Esophagus muscularis mucosa (tissue), 4 donors: Measurements from ENCODE around the gene SLC22A7. TPM values are rescaled to one million over a fixed set of nuclear protein-coding genes. Genes with fewer than 3 reads are reported as not detected.

Experiments used
- DNase-seq: peaks from one replicate; pipeline ENCODE4 v3.0.0-alpha.2; 2017; ENCODE audit errors: extremely low spot score
- H3K27ac ChIP-seq, 4 donors: fragments of 200-600 bp; sonication (generic); replicated peaks in 1 of 4; 1 replicate in 3 of 4; 2 replicates in 1 of 4; pipeline ENCODE4 v1.5.1; 2016 to 2019; ENCODE audit warnings: mild to moderate bottlenecking in 1 of 4
- H3K27me3 ChIP-seq, 4 donors: fragments of 200-600 bp; sonication (generic); one replicate each; pipeline versions ENCODE4 v1.5.1 to v1.6.0; 2016 to 2019
- H3K36me3 ChIP-seq, 4 donors: fragments of 200-600 bp; sonication (generic); one replicate each; pipeline ENCODE4 v1.5.1; 2016 to 2019
- H3K4me1 ChIP-seq, 4 donors: fragments of 200-600 bp; sonication (generic); one replicate each; pipeline ENCODE4 v1.5.1; 2016 to 2019
- H3K4me3 ChIP-seq, 4 donors: fragments of 200-600 bp; sonication (generic); 1 replicate in 2 of 4; 2 replicates in 2 of 4; pipeline ENCODE4 v1.5.1; 2016 to 2019; ENCODE audit warnings: mild to moderate bottlenecking in 4 of 4, moderate library complexity in 1 of 4
- H3K9me3 ChIP-seq, 4 donors: fragments of 200-600 bp; sonication (generic); 1 replicate in 3 of 4; 2 replicates in 1 of 4; pipeline ENCODE4 v1.5.1; 2016 to 2019
- EP300 ChIP-seq: sonication (generic); formaldehyde crosslinking; IDR thresholded peaks from one replicate; pipeline ENCODE4 v1.6.1; 2017; ENCODE audit warnings: antibody characterized with exemption
- POLR2A ChIP-seq: fragments of 450-650 bp; IDR thresholded peaks from one replicate; pipeline ENCODE4 v1.6.1; 2017; ENCODE audit warnings: antibody characterized with exemption, moderate library complexity, mild to moderate bottlenecking, low read depth
- POLR2AphosphoS5 ChIP-seq, 2 donors: sonication (generic); formaldehyde crosslinking; IDR thresholded peaks; one replicate each; pipeline ENCODE4 v1.6.1; 2017; ENCODE audit warnings: antibody characterized with exemption in 2 of 2
- WGBS: methylation state at CpG from one replicate; pipeline ENCODE4 v1.1.5; 2018; 5-methylcytosine and 5-hydroxymethylcytosine counted together
- intact Hi-C: fragments of 100-400 bp; cut with DNase I; formaldehyde crosslinking; loops from one replicate; pipeline ENCODE4 v1.15.1; 2023
- total RNA-seq, 4 donors: library from RNA; depleted of rRNA; stranded (reverse); fragments of >200 nt; gene quantifications; one replicate each; pipeline versions ENCODE4 v1.1.0 to v1.2.1, GENCODE V29; 2016
- TF ChIP-seq, protein P1 (sequence below), 3 experiments: fragments of 200-600 bp in 2 of 3; fragments of 450-650 bp in 1 of 3; sonication (generic) in 2 of 3; IDR thresholded peaks; one replicate each; pipeline ENCODE4 v1.5.1; 2017 to 2019; ENCODE audit warnings: antibody characterized with exemption in 3 of 3, mild to moderate bottlenecking in 2 of 3, moderate library complexity in 1 of 3

Gene SLC22A7
- total RNA-seq, 4 donors from 2014 or later = not detected

DNA sequence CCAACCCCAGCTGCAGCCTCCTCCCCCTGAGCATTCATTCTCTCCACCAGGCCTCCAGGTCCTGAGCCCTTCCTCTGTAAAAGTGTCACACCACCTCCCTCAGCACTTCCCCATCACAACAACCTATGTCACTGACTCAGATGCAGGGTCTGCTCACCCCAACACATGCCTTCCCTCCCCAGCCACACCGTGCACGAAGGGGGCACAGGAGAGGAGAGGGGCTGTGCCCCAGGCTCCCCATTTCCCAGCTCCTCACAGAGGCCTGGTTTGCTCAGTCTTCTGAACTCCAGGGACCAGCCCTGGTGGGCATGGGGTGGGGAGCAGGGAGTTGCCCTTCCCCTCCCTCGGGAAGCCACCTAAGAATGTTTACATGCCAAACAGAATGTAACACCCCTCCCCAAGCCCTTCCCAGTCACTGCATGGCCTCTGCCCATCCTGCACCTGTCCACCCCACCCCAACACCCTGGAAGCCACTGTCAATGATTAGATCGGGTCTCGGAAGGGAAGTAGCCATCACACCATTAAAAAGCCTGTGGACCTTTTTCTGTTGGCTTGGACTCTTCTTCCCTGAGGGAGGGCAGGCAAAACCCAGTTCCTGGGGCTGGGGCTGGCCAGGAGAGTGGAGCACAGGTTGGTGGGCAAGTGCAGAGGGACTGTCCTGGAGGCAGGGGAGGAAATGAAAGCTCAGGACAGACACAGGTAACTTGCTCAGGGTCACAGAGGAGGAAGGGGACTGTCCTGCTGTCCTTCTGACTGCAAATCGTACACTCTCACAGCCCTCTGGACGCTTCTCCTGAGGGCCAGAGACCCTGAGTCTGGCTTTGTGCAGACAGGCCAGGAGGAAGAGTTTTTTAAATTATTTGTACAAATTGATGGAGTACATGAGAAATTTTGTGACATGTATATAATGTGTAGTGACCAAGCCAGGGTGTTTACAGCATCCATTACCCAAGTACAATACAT lies 10.1 kb upstream of the SLC22A7 start:
- 78% methylated on average over 5 of the region's 7 CpGs for WGBS
- Histone ChIP-seq H3K4me3 (no peak overlapping the region), H3K36me3 (no peaks in the 10 kb centered on the region), H3K27ac (no peak overlapping the region), H3K27me3 (peaks cover 0 to 33% (median 0%) of the 10 kb centered on the region in 4 donors), H3K4me1 (peaks cover 0 to 10% (median 9%) of the 10 kb centered on the region in 4 donors), H3K9me3 (no peaks in the 10 kb centered on the region)
- TF ChIP-seq, protein P1, sequence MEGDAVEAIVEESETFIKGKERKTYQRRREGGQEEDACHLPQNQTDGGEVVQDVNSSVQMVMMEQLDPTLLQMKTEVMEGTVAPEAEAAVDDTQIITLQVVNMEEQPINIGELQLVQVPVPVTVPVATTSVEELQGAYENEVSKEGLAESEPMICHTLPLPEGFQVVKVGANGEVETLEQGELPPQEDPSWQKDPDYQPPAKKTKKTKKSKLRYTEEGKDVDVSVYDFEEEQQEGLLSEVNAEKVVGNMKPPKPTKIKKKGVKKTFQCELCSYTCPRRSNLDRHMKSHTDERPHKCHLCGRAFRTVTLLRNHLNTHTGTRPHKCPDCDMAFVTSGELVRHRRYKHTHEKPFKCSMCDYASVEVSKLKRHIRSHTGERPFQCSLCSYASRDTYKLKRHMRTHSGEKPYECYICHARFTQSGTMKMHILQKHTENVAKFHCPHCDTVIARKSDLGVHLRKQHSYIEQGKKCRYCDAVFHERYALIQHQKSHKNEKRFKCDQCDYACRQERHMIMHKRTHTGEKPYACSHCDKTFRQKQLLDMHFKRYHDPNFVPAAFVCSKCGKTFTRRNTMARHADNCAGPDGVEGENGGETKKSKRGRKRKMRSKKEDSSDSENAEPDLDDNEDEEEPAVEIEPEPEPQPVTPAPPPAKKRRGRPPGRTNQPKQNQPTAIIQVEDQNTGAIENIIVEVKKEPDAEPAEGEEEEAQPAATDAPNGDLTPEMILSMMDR (IDR thresholded peaks at IDR 0.05) = no peak
- no peak for TF ChIP-seq POLR2A
- TF ChIP-seq POLR2AphosphoS5 (IDR thresholded peaks at IDR 0.05) = no peak
- no peak for TF ChIP-seq EP300
- intact Hi-C loops = no loop called here
- no peak for DNase-seq

DNA sequence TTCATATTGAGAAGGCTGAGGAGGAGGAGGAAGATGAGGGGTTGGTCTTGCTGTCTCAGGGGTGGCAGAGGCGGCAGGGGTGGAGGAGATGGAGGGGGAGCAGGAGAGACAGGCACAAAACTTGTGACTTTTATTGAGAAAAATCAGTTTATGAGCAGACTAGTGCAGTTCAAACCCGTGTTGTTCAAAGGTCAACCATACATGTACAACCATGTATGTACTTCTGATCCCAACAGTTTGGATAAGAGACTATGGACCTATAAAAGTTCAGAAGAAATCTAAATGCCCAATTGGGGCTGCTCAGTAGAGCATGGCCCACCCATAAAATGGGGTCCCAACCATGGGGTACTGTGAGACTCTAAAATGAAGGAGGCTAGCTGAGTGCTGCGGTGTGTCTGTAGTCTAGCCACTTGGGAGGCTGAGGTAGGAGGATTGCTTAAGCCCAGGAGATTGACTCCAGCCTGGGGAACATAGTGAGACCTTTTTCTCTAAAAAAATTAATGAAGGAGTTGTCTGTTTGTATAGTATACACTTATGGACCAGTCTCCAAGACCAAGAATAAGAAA lies 7.6 kb upstream of the SLC22A7 start:
- intact Hi-C loops = no loop called here
- Histone ChIP-seq H3K4me3 (no peak overlapping the region), H3K9me3 (no peaks in the 10 kb centered on the region), H3K36me3 (no peaks in the 10 kb centered on the region), H3K4me1 (peaks cover 0 to 3% (median 1%) of the 10 kb centered on the region in 4 donors), H3K27ac (no peak overlapping the region), H3K27me3 (peaks cover 0 to 9% (median 0%) of the 10 kb centered on the region in 4 donors)
- no peak for TF ChIP-seq POLR2AphosphoS5 (IDR thresholded peaks at IDR 0.05)
- TF ChIP-seq EP300 = no peak
- no peak for TF ChIP-seq POLR2A
- TF ChIP-seq, protein P1 (IDR thresholded peaks at IDR 0.05) = no peak
- no peak for DNase-seq
- 68% methylated on average over 3 of the region's 3 CpGs for WGBS

DNA sequence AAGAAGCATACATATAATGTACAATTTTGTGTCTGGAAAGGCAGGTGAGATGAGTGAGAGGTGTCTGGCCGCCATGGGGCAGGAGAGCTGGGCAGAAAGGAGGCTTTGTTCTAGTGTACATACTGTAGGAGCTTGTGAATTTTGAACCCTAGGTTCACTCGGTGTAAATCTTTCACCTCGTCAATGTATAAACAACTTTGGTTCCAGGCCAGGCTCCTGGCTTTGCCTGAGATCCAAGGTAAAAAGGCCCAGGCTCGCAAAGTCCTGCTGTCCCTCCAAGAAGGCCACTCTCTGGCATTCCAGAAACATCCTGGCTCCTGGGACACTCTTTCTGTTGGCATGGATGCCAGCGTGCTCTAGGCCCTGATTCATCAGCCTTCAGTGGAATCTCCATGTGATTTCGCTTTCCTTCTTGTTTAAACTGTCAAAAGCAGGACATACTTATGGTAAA lies 7.1 kb upstream of the SLC22A7 start:
- Histone ChIP-seq H3K36me3 (no peaks in the 10 kb centered on the region), H3K4me1 (no peaks in the 10 kb centered on the region), H3K27me3 (peaks cover 0 to 4% (median 0%) of the 10 kb centered on the region in 4 donors), H3K9me3 (no peaks in the 10 kb centered on the region), H3K4me3 (no peak overlapping the region), H3K27ac (no peak overlapping the region)
- TF ChIP-seq POLR2AphosphoS5 (IDR thresholded peaks at IDR 0.05) (no peak), POLR2A (no peak), EP300 (no peak)
- TF ChIP-seq, protein P1 (IDR thresholded peaks at IDR 0.05) = no peak
- DNase-seq = no peak
- intact Hi-C loops = no loop called here
- 77% methylated on average over 6 of the region's 6 CpGs for WGBS

DNA sequence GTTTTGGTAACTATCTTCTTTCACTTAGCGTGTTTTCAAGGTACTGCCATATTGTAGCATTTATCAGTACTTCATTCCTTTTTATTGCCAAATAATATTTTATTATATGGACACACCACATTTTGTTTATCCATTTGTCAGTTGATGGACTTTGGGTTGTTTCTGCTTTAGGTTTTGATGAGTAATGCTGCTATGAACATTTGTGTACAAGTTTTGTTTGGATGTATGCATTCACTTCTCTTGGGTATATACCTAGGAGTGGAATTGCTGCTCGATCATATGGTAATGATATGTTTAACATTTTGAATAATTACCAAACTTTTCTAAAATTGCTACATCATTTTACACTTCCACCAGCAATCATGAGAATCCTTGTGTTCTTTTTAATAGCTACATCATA lies 6.4 kb upstream of the SLC22A7 start:
- TF ChIP-seq, protein P1 (IDR thresholded peaks at IDR 0.05) = no peak
- TF ChIP-seq POLR2AphosphoS5 (IDR thresholded peaks at IDR 0.05) (no peak), EP300 (no peak), POLR2A (no peak)
- no peaks in the 10 kb centered on the region for H3K36me3 ChIP-seq
- no peaks in the 10 kb centered on the region for H3K27me3 ChIP-seq
- no peak overlapping the region for H3K4me3 ChIP-seq
- WGBS = 98% methylated on average over 2 of the region's 2 CpGs
- H3K27ac ChIP-seq = no peak overlapping the region
- intact Hi-C loops = no loop called here
- no peaks in the 10 kb centered on the region for H3K9me3 ChIP-seq
- no peaks in the 10 kb centered on the region for H3K4me1 ChIP-seq
- DNase-seq = no peak
